Nephron progenitor cell (in vitro differentiated cells): ENCODE data around the gene IRF2BP2.

Source experiments
- DNase-seq: peaks from one replicate; pipeline ENCODE4 v3.0.0; 2021
- H3K27ac Mint-ChIP-seq: 2 replicates; pipeline ENCODE4 v1.8.0; 2021; ENCODE audit warnings: mild to moderate bottlenecking, moderate library complexity, mixed read lengths
- H3K27me3 Mint-ChIP-seq: 2 replicates; pipeline ENCODE4 v1.8.0; 2021; ENCODE audit warnings: mild to moderate bottlenecking, low read depth, mixed read lengths; ENCODE audit not compliant: poor library complexity
- H3K36me3 Mint-ChIP-seq: 2 replicates; pipeline ENCODE4 v1.8.0; 2021; ENCODE audit warnings: low read depth, mixed read lengths
- H3K4me1 Mint-ChIP-seq: 2 replicates; pipeline ENCODE4 v1.8.0; 2021; ENCODE audit warnings: mixed read lengths
- H3K4me3 Mint-ChIP-seq: 2 replicates; pipeline ENCODE4 v1.8.0; 2021; ENCODE audit warnings: mild to moderate bottlenecking, moderate library complexity, mixed read lengths
- H3K9me3 Mint-ChIP-seq: 2 replicates; pipeline ENCODE4 v1.8.0; 2021; ENCODE audit warnings: mild to moderate bottlenecking, moderate library complexity, mixed read lengths
- TF ChIP-seq, protein P1 (sequence below): fragments of 200-600 bp; sonication (generic); IDR thresholded peaks from 2 replicates; pipeline ENCODE4 v1.5.0; 2021; ENCODE audit warnings: antibody characterized with exemption

IRF2BP2 gene

DNA sequence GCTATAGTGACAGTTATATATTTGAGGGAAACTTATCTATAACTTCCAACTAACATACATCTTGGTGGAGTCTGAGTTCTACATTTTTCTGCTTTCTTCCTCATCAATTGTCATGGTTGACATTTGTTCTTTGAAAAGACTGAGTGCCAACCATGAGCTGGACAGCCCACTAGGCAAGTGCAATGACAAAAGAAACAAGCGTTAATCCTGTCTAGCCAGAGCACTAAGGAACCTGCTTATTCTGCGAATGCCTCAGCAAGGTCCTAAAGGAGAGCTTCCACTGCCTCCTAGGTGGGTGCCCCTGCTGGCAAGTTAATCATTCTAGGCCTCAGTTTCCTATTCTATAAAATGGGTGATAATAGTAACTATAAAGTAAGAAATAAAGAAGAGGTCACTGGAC is 44.8 kb downstream of the IRF2BP2 start:
- no peaks in the 10 kb centered on the region for H3K36me3 Mint-ChIP-seq
- H3K27ac Mint-ChIP-seq: no peak overlapping the region
- no peak for DNase-seq
- H3K4me3 Mint-ChIP-seq: no peak overlapping the region
- peaks cover 7% of the 10 kb centered on the region for H3K9me3 Mint-ChIP-seq
- TF ChIP-seq, protein P1, sequence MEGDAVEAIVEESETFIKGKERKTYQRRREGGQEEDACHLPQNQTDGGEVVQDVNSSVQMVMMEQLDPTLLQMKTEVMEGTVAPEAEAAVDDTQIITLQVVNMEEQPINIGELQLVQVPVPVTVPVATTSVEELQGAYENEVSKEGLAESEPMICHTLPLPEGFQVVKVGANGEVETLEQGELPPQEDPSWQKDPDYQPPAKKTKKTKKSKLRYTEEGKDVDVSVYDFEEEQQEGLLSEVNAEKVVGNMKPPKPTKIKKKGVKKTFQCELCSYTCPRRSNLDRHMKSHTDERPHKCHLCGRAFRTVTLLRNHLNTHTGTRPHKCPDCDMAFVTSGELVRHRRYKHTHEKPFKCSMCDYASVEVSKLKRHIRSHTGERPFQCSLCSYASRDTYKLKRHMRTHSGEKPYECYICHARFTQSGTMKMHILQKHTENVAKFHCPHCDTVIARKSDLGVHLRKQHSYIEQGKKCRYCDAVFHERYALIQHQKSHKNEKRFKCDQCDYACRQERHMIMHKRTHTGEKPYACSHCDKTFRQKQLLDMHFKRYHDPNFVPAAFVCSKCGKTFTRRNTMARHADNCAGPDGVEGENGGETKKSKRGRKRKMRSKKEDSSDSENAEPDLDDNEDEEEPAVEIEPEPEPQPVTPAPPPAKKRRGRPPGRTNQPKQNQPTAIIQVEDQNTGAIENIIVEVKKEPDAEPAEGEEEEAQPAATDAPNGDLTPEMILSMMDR: no peak
- no peaks in the 10 kb centered on the region for H3K27me3 Mint-ChIP-seq
- peaks cover 26% of the 10 kb centered on the region for H3K4me1 Mint-ChIP-seq

DNA sequence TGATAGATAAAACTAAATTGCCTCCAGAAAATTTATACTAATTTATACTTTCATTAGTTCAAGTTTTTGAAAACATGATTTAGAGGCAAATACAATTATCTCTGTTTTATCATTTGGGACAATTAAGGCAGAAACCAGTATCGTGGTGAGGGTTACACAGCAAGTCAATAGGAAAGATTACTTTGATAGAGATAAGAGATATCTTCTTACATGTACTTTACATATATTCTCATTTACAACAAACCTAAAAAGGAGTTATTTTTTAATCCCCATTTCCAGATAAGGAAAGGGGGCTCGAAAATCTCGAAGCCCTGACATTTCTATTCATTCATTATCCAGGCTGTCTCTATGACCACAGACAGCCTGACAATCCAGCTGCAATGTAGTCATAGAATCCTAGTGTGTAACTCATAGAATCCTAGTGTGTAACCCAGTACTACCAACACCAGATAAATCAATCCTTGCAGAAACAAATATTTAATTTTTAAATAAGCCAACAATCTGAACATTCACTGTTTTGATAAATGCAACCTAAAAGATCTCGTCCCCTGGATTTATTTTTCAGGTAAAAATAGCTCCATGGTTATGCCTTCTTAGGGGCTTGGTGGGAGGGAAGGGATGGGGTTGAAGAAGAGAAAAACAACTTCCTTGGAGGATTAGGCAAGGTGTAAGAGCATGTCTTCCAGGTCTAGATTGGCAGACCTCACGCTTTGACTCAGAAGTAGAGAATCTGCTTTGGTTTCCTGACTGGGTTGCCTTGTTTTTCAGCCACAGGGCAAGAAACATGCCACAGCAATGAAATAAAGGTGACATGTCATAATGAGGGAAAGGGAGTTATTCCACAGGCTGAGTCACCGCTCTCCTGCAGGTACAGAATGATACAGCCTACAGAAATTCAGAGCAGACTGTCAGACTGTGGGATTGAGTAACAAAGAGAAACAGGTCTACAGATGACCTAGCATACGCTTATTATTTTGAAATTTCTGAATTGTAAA is 45.6 kb downstream of the IRF2BP2 start:
- DNase-seq: no peak
- Mint-ChIP-seq H3K36me3 (no peaks in the 10 kb centered on the region), H3K9me3 (peaks cover 7% of the 10 kb centered on the region), H3K4me3 (no peak overlapping the region), H3K27me3 (no peaks in the 10 kb centered on the region), H3K4me1 (peaks cover 26% of the 10 kb centered on the region), H3K27ac (no peak overlapping the region)
- TF ChIP-seq, protein P1: no peak

DNA sequence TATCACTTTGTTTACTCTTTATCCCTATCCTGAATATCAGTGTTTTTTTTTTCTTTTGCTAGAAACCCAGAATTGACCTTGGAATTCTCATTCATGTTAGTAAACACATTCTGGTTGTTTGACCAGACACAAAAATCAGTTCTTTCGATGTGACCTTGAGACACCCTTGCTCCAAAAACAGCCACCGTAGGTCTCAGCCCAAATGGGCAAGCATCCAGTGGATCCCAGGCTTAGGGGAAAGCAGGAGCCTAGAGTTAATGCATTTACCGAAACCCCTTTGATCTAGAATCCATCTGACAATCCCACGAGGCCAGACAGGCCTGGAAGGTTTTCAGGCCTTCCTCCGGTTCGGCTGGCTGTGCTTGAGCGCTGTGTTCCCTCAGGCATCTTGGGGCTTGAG is 47.6 kb downstream of the IRF2BP2 start:
- TF ChIP-seq, protein P1: no peak
- H3K27me3 Mint-ChIP-seq: no peaks in the 10 kb centered on the region
- H3K4me3 Mint-ChIP-seq: no peak overlapping the region
- no peak overlapping the region for H3K27ac Mint-ChIP-seq
- DNase-seq: no peak
- H3K36me3 Mint-ChIP-seq: no peaks in the 10 kb centered on the region
- H3K9me3 Mint-ChIP-seq: peaks cover 7% of the 10 kb centered on the region
- peaks cover 34% of the 10 kb centered on the region for H3K4me1 Mint-ChIP-seq

DNA sequence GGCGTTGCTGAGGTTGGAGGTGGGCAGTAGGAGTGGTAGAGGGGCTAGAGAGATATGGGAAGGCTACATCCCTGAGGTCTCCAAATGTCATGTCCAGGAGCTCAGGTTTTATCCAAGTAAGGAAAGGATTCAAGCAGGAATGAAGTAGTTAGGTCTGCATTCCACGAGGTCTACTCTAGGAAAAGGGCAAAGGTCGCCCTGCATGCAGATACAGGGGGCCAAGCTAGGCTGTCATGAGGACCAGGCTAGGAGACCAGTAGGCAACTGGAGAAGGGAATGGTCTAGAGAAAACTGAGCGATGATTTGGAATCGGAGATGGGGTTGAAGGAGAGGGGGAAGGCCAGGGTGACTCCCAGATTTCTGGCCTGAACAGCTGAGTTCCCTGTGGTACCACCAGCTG is 48.7 kb downstream of the IRF2BP2 start:
- Mint-ChIP-seq H3K27ac (peak overlapping the region; percentile 74), H3K4me1 (peaks cover 34% of the 10 kb centered on the region), H3K9me3 (no peaks in the 10 kb centered on the region), H3K36me3 (no peaks in the 10 kb centered on the region), H3K4me3 (no peak overlapping the region), H3K27me3 (no peaks in the 10 kb centered on the region)
- TF ChIP-seq, protein P1: no peak
- no peak for DNase-seq

DNA sequence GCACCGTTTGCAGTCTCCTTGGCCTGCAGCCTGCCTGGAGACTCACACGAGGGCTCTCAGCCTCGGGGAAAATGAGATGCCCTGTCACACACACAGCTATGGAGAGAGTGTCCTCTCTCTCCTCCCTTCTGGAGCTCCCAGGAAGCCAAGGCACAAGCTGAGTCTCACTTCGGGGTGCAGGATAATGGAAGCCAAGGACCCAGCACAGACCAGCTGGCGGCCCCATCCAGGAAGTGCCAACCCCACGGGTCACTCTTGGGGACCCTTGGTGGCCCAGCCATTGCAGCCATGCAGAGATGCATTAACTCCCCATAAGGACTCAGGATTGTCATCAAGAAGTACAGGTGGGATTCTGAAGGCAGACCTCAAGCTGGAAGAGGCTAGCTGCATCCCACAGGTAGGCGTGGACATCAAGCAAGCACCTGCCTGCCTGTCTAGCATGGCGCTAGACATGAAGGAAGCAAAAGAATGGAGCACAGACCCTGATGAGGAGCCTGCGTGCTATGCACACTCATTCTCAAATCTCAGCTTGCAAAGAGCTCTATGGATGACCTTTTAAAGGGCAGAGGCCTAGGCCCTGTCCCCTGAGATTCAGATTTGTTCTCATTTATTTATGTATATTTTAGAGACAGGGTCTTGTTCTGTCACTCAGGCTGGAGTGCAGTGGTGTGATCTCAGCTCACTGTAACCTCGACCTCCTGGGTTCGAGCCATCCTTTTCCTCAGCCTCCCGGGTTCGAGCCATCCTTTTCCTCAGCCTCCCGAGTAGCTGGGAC is 49.9 kb downstream of the IRF2BP2 start:
- Mint-ChIP-seq H3K4me1 (peaks cover 39% of the 10 kb centered on the region), H3K4me3 (no peak overlapping the region), H3K27me3 (no peaks in the 10 kb centered on the region), H3K36me3 (no peaks in the 10 kb centered on the region), H3K9me3 (no peaks in the 10 kb centered on the region), H3K27ac (no peak overlapping the region)
- DNase-seq: no peak
- TF ChIP-seq, protein P1: no peak
